CD14-positive monocyte (primary cell): ENCODE measurements around the gene PGM5. TPM values are rescaled to one million over a fixed set of nuclear protein-coding genes. Genes with fewer than 3 reads are reported as not detected.

Experiments
- DNase-seq, 3 donors: peaks; one replicate each; pipeline ENCODE4 v3.0.0-alpha.2; 2011 to 2022
- H2AFZ ChIP-seq: 2 replicates; pipeline ENCODE4 v1.6.0; 2012; ENCODE audit warnings: mild to moderate bottlenecking, low read depth, low read length, inconsistent platforms; ENCODE audit not compliant: insufficient read depth, poor library complexity, severe bottlenecking
- H3K27ac ChIP-seq, 2 donors: 1 replicate in 1 of 2; 2 replicates in 1 of 2; pipeline ENCODE4 v1.5.1; 2012 to 2013; ENCODE audit warnings: low read length in 2 of 2, control low read depth in 1 of 2, inconsistent platforms in 1 of 2, low read depth in 1 of 2, mild to moderate bottlenecking in 1 of 2
- H3K27me3 ChIP-seq, 2 donors: one replicate each; pipeline versions ENCODE4 v1.6.0 to v1.6.1; 2011 to 2013; ENCODE audit warnings: low read length in 2 of 2; ENCODE audit not compliant: control insufficient read depth in 2 of 2, insufficient read depth in 2 of 2
- H3K36me3 ChIP-seq, 2 donors: replicated peaks in 1 of 2; 1 replicate in 1 of 2; 2 replicates in 1 of 2; pipeline versions ENCODE4 v1.5.1 to v1.6.1; 2012 to 2013; ENCODE audit warnings: low read length in 2 of 2, control low read depth in 1 of 2, inconsistent platforms in 1 of 2, mild to moderate bottlenecking in 1 of 2; ENCODE audit not compliant: insufficient read depth in 2 of 2, control insufficient read depth in 1 of 2
- H3K4me1 ChIP-seq, 2 donors: 1 replicate in 1 of 2; 2 replicates in 1 of 2; pipeline versions ENCODE4 v1.5.1 to v1.6.1; 2012 to 2013; ENCODE audit warnings: low read length in 2 of 2, control low read depth in 1 of 2, inconsistent platforms in 1 of 2, mild to moderate bottlenecking in 1 of 2, moderate library complexity in 1 of 2; ENCODE audit not compliant: insufficient read depth in 2 of 2, control insufficient read depth in 1 of 2
- H3K4me2 ChIP-seq: replicated peaks from 2 replicates; pipeline ENCODE3; 2012; ENCODE audit warnings: low read length, moderate library complexity, mild to moderate bottlenecking; ENCODE audit not compliant: poor library complexity, severe bottlenecking; ENCODE audit errors: extremely low read depth
- H3K4me3 ChIP-seq, 3 experiments: fragments of 200-600 bp in 1 of 3; sonication (generic) in 1 of 3; replicated peaks in 1 of 3; 1 replicate in 2 of 3; 2 replicates in 1 of 3; pipeline ENCODE4 v1.5.1; 2011 to 2013; ENCODE audit warnings: low read length in 3 of 3, mild to moderate bottlenecking in 3 of 3, control low read depth in 2 of 3, low read depth in 2 of 3, inconsistent platforms in 1 of 3, moderate library complexity in 1 of 3
- H3K79me2 ChIP-seq: 2 replicates; pipeline ENCODE4 v1.6.0; 2012; ENCODE audit warnings: mild to moderate bottlenecking, control low read depth, inconsistent platforms, low read length, moderate library complexity; ENCODE audit not compliant: insufficient read depth
- H3K9ac ChIP-seq: 2 replicates; pipeline ENCODE4 v1.6.0; 2017; ENCODE audit warnings: low read length, mild to moderate bottlenecking; ENCODE audit not compliant: insufficient read depth, poor library complexity, severe bottlenecking
- H3K9me3 ChIP-seq, 2 donors: replicated peaks in 1 of 2; 1 replicate in 1 of 2; 2 replicates in 1 of 2; pipeline versions ENCODE4 v1.5.1 to v1.6.1; 2012 to 2013; ENCODE audit warnings: low read length in 2 of 2, control low read depth in 1 of 2; ENCODE audit not compliant: control insufficient read depth in 1 of 2, insufficient read depth in 1 of 2
- H4K20me1 ChIP-seq: 2 replicates; pipeline ENCODE4 v1.6.0; 2012; ENCODE audit warnings: mild to moderate bottlenecking, low read length, control low read depth, moderate library complexity; ENCODE audit not compliant: insufficient read depth
- H3K27ac Mint-ChIP-seq, 7 donors: one replicate each; pipeline ENCODE4 v1.8.0; 2020; ENCODE audit warnings: mild to moderate bottlenecking in 7 of 7, mixed read lengths in 7 of 7, moderate library complexity in 6 of 7, inconsistent platforms in 2 of 7
- H3K27me3 Mint-ChIP-seq, 3 donors: one replicate each; pipeline ENCODE4 v1.8.0; 2021 to 2022; ENCODE audit warnings: low read depth in 3 of 3, mild to moderate bottlenecking in 3 of 3, mixed read lengths in 3 of 3, moderate library complexity in 3 of 3, inconsistent platforms in 1 of 3
- H3K36me3 Mint-ChIP-seq, 2 donors: one replicate each; pipeline ENCODE4 v1.8.0; 2020; ENCODE audit warnings: mixed read lengths in 2 of 2, inconsistent platforms in 1 of 2, mild to moderate bottlenecking in 1 of 2
- H3K4me1 Mint-ChIP-seq: one replicate; pipeline ENCODE4 v1.8.0; 2020; ENCODE audit warnings: mild to moderate bottlenecking, mixed read lengths
- H3K4me3 Mint-ChIP-seq, 2 donors: one replicate each; pipeline ENCODE4 v1.8.0; 2020; ENCODE audit warnings: mild to moderate bottlenecking in 2 of 2, mixed read lengths in 2 of 2, moderate library complexity in 1 of 2
- H3K9me3 Mint-ChIP-seq, 7 donors: one replicate each; pipeline ENCODE4 v1.8.0; 2020 to 2022; ENCODE audit warnings: mixed read lengths in 7 of 7, mild to moderate bottlenecking in 6 of 7, moderate library complexity in 6 of 7, inconsistent platforms in 2 of 7
- CTCF ChIP-seq: fragments of 200-600 bp; IDR thresholded peaks from one replicate; pipeline ENCODE4 v1.8.0; 2022; ENCODE audit warnings: antibody characterized with exemption, mild to moderate bottlenecking
- WGBS: methylation state at CpG from one replicate; pipeline ENCODE4 v1.1.5; 2013; ENCODE audit warnings: missing lambda C conversion rate; ENCODE audit not compliant: insufficient coverage; 5-methylcytosine and 5-hydroxymethylcytosine counted together
- intact Hi-C, 2 donors: fragments of 100-400 bp; cut with micrococcal nuclease; formaldehyde crosslinking; loops; one replicate each; pipeline versions ENCODE4 v1.15.0 to v1.15.1; 2023
- polyA plus RNA-seq, 3 donors: library from polyadenylated mRNA; depleted of rRNA in 1 of 3; unstranded in 2 of 3; stranded (reverse) in 1 of 3; fragments of 300-500 nt in 2 of 3; fragments of >200 nt in 1 of 3; fragmentation: Illumina TruSeq in 2 of 3; gene quantifications; 1 replicate in 2 of 3; 2 replicates in 1 of 3; pipeline ENCODE4 v1.2.3, GENCODE V29; 2012 to 2021

The PGM5 gene
- polyA plus RNA-seq, 3 donors, result 0.35 to 1.2 (median 1.1) TPM

GRCh38 chr9:68480807-68481206, 124.4 kb downstream of the PGM5 start:
- H3K4me3 Mint-ChIP-seq, result no peak overlapping the region
- H3K27ac ChIP-seq, result no peak overlapping the region
- WGBS, result 73% methylated on average over 3 of the region's 3 CpGs
- H3K36me3 Mint-ChIP-seq, result no peaks in the 10 kb centered on the region
- DNase-seq, result no peak
- no peak overlapping the region for H3K4me3 ChIP-seq
- H3K4me2 ChIP-seq, result no peak overlapping the region
- no peaks in the 10 kb centered on the region for H4K20me1 ChIP-seq
- intact Hi-C loops, result no loop called here
- TF ChIP-seq CTCF, result no peak
- H3K36me3 ChIP-seq, result no peaks in the 10 kb centered on the region
- no peak overlapping the region for H3K9ac ChIP-seq
- no peaks in the 10 kb centered on the region for H3K4me1 Mint-ChIP-seq
- no peaks in the 10 kb centered on the region for H3K9me3 ChIP-seq
- no peaks in the 10 kb centered on the region for H3K79me2 ChIP-seq
- no peak overlapping the region for H3K27ac Mint-ChIP-seq
- no peaks in the 10 kb centered on the region for H3K27me3 ChIP-seq
- no peak overlapping the region for H2AFZ ChIP-seq
- peaks cover 0 to 3% (median 0%) of the 10 kb centered on the region in 3 donors for H3K27me3 Mint-ChIP-seq
- peaks cover 0 to 6% (median 4%) of the 10 kb centered on the region in 7 donors for H3K9me3 Mint-ChIP-seq
- H3K4me1 ChIP-seq, result no peaks in the 10 kb centered on the region

GRCh38 chr9:68482548-68482947, 126.1 kb downstream of the PGM5 start:
- Histone ChIP-seq H3K4me2 (no peak overlapping the region), H4K20me1 (no peaks in the 10 kb centered on the region), H3K27me3 (no peaks in the 10 kb centered on the region), H3K36me3 (no peaks in the 10 kb centered on the region), H3K4me3 (no peak overlapping the region), H3K27ac (no peak overlapping the region), H3K9ac (no peak overlapping the region), H3K9me3 (no peaks in the 10 kb centered on the region), H3K79me2 (no peaks in the 10 kb centered on the region), H2AFZ (no peak overlapping the region), H3K4me1 (no peaks in the 10 kb centered on the region)
- H3K36me3 Mint-ChIP-seq, result no peaks in the 10 kb centered on the region
- H3K27ac Mint-ChIP-seq, result no peak overlapping the region
- H3K4me1 Mint-ChIP-seq, result no peaks in the 10 kb centered on the region
- intact Hi-C loops, result no loop called here
- H3K9me3 Mint-ChIP-seq, result peaks cover 4 to 15% (median 6%) of the 10 kb centered on the region in 7 donors
- H3K27me3 Mint-ChIP-seq, result peaks cover 0 to 3% (median 0%) of the 10 kb centered on the region in 3 donors
- DNase-seq, result no peak
- TF ChIP-seq CTCF, result no peak
- no CpG with 5 or more reads among the region's 1 CpG for WGBS
- H3K4me3 Mint-ChIP-seq, result no peak overlapping the region
